Coronary artery (tissue), 2 donors: Measurements from ENCODE around the gene HTT.
"Not testable (repeated sequence)": the region's sequence is repeated elsewhere in the genome, so short reads cannot be mapped to it uniquely, and the experiment has no call there.

Experiments
- DNase-seq: peaks from one replicate; pipeline ENCODE4 v3.0.0-alpha.2; 2017; ENCODE audit warnings: low spot score
- H3K27ac ChIP-seq, 2 donors: fragments of 200-600 bp; sonication (generic); one replicate each; pipeline ENCODE4 v1.5.1; 2016 to 2019
- H3K4me3 ChIP-seq: fragments of 200-600 bp; sonication (generic); 2 replicates; pipeline ENCODE4 v1.5.1; 2016; ENCODE audit warnings: mild to moderate bottlenecking, moderate library complexity
- CTCF ChIP-seq: fragments of 200-600 bp; sonication (generic); IDR thresholded peaks from one replicate; pipeline ENCODE4 v1.5.1; 2019; ENCODE audit warnings: antibody characterized with exemption

HTT gene

GRCh38 chr4:3145234-3145924, 70.9 kb downstream of the HTT start:
- DNase-seq, result no peak
- no peak for TF ChIP-seq CTCF
- no peak overlapping the region for H3K4me3 ChIP-seq
- no peak overlapping the region for H3K27ac ChIP-seq

GRCh38 chr4:3148926-3149325, 74.4 kb downstream of the HTT start:
- DNase-seq, result no peak
- Histone ChIP-seq H3K27ac (no peak overlapping the region), H3K4me3 (no peak overlapping the region)
- no peak for TF ChIP-seq CTCF

- not testable (repeated sequence) for DNase-seq, H3K27ac ChIP-seq, H3K4me3 ChIP-seq
Measured at GRCh38 chr4:3151238-3151637, 76.8 kb downstream of the HTT start.

- no peak overlapping the region for H3K4me3 ChIP-seq
- DNase-seq, result no peak
- no peak overlapping the region for H3K27ac ChIP-seq
- TF ChIP-seq CTCF, result no peak
Measured at GRCh38 chr4:3157366-3157765, 82.9 kb downstream of the HTT start.

- TF ChIP-seq CTCF, result no peak
- Histone ChIP-seq H3K27ac (no peak overlapping the region), H3K4me3 (no peak overlapping the region)
- DNase-seq, result no peak
Measured at GRCh38 chr4:3158841-3159240, 84.4 kb downstream of the HTT start.

- no peak for TF ChIP-seq CTCF
- H3K27ac ChIP-seq, result no peak overlapping the region
- DNase-seq, result no peak
- no peak overlapping the region for H3K4me3 ChIP-seq
Measured at GRCh38 chr4:3160438-3160837, 86.0 kb downstream of the HTT start.

- not testable (repeated sequence) for H3K4me3 ChIP-seq, H3K27ac ChIP-seq, DNase-seq
Measured at GRCh38 chr4:3161044-3161443, 86.6 kb downstream of the HTT start.

GRCh38 chr4:3166434-3166833, 92.0 kb downstream of the HTT start:
- DNase-seq, H3K4me3 ChIP-seq, H3K27ac ChIP-seq: not testable (repeated sequence)

- no peak overlapping the region for H3K4me3 ChIP-seq
- H3K27ac ChIP-seq, result no peak overlapping the region
- TF ChIP-seq CTCF, result no peak
- DNase-seq, result no peak
Measured at GRCh38 chr4:3168029-3168428, 93.5 kb downstream of the HTT start.
